ENCODE measurements around the gene P2RX1.

- TF ChIP-seq ELK1 (IDR thresholded peaks at IDR 0.05; ENCODE audit: borderline replicate concordance, low read depth, low read length) (no peak), MXI1 (IDR thresholded peaks at IDR 0.05; ENCODE audit: borderline replicate concordance, low read depth, low read length) (no peak), POLR2A (IDR thresholded peaks at IDR 0.05; ENCODE audit: low read depth, low read length) (no peak), BHLHE40 (IDR thresholded peaks at IDR 0.05; ENCODE audit: low read depth, low read length) (no peak), MAZ (IDR thresholded peaks at IDR 0.05; ENCODE audit: borderline replicate concordance, low read depth, low read length) (no peak), RFX5 (IDR thresholded peaks at IDR 0.05; ENCODE audit: low read depth, low read length) (no peak), CTCF (conservative IDR thresholded peaks at IDR 0.05; ENCODE audit: low read depth, low read length) (no peak), MAFK (IDR thresholded peaks at IDR 0.05; ENCODE audit: low read depth, low read length) (no peak), SMC3 (IDR thresholded peaks at IDR 0.05; ENCODE audit: low read depth, low read length) (no peak), RAD21 (IDR thresholded peaks at IDR 0.05; ENCODE audit: low read length) (no peak), RCOR1 (IDR thresholded peaks at IDR 0.05; ENCODE audit: insufficient replicate concordance, low read length) (no peak), USF2 (IDR thresholded peaks at IDR 0.05; ENCODE audit: low read depth, low read length) (no peak)
These were observed 7.4 kb upstream of the P2RX1 start for GRCh38 chr17:3923466-3924190.
